ENCODE data around the gene PLXDC1. TPM values are rescaled to one million over a fixed set of nuclear protein-coding genes. Genes with fewer than 3 reads are reported as not detected.

The PLXDC1 gene
- total RNA-seq, 1 donor from 2014 or later: 37.4 TPM

DNA sequence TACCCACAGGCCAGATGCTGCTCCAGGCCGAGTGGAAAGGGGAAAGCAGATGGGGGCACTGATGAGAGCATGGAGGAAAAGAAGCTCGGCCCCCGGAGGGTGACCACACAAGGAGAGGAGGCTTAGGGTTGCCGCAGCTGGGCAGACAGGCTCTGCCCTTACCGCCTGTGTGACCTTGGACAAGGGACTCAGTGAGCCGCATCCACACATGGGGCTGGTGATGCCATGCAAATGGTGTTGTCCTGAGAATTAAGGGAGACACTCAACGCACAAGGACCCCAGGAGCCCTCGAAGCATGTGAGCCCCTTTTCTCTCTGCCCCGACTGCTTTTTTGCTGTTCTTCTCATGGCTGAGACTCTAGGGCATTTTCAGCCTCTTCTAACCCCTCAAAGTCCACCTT lies 61.0 kb downstream of the PLXDC1 start:
- no peak overlapping the region for H3K27ac Mint-ChIP-seq (ENCODE audit: unreplicated experiment)
- no peaks in the 10 kb centered on the region for H3K9me3 Mint-ChIP-seq (ENCODE audit: low read depth)
- DNase-seq (ENCODE audit: low spot score): no peak
- peaks cover 2% of the 10 kb centered on the region for H3K36me3 Mint-ChIP-seq (ENCODE audit: low read depth)
- TF ChIP-seq, protein P1, sequence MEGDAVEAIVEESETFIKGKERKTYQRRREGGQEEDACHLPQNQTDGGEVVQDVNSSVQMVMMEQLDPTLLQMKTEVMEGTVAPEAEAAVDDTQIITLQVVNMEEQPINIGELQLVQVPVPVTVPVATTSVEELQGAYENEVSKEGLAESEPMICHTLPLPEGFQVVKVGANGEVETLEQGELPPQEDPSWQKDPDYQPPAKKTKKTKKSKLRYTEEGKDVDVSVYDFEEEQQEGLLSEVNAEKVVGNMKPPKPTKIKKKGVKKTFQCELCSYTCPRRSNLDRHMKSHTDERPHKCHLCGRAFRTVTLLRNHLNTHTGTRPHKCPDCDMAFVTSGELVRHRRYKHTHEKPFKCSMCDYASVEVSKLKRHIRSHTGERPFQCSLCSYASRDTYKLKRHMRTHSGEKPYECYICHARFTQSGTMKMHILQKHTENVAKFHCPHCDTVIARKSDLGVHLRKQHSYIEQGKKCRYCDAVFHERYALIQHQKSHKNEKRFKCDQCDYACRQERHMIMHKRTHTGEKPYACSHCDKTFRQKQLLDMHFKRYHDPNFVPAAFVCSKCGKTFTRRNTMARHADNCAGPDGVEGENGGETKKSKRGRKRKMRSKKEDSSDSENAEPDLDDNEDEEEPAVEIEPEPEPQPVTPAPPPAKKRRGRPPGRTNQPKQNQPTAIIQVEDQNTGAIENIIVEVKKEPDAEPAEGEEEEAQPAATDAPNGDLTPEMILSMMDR (IDR thresholded peaks at IDR 0.05): no peak
- peaks cover 29% of the 10 kb centered on the region for H3K4me1 Mint-ChIP-seq (ENCODE audit: low read depth)
- H3K4me3 Mint-ChIP-seq (ENCODE audit: unreplicated experiment): no peak overlapping the region
- H3K27me3 Mint-ChIP-seq (ENCODE audit: low read depth): peaks cover 2% of the 10 kb centered on the region

DNA sequence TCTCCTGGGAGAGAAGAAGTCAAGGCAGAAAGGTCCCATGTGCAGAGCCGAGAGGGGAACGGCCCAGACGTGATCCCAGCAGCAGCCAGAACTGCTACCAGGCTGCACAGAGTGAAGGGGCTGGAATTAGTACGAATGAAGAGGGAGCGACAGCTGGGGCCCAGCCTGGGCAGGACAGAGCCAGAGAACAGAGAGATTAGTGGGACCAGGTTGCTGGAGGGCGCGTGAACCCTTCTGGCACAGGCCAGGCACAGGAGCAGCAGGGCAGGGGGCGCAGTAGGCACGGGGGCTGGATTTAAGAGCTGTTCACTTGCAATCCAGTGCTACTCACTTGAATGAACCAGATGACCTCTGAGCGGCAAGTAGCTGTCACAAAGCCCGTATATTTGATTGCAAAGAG lies 66.9 kb downstream of the PLXDC1 start:
- TF ChIP-seq, protein P1 (IDR thresholded peaks at IDR 0.05): no peak
- no peak overlapping the region for H3K27ac Mint-ChIP-seq (ENCODE audit: unreplicated experiment)
- H3K4me1 Mint-ChIP-seq (ENCODE audit: low read depth): peaks cover 33% of the 10 kb centered on the region
- H3K9me3 Mint-ChIP-seq (ENCODE audit: low read depth): no peaks in the 10 kb centered on the region
- peaks cover 4% of the 10 kb centered on the region for H3K36me3 Mint-ChIP-seq (ENCODE audit: low read depth)
- no peak for DNase-seq (ENCODE audit: low spot score)
- H3K4me3 Mint-ChIP-seq (ENCODE audit: unreplicated experiment): no peak overlapping the region
- peaks cover 5% of the 10 kb centered on the region for H3K27me3 Mint-ChIP-seq (ENCODE audit: low read depth)

DNA sequence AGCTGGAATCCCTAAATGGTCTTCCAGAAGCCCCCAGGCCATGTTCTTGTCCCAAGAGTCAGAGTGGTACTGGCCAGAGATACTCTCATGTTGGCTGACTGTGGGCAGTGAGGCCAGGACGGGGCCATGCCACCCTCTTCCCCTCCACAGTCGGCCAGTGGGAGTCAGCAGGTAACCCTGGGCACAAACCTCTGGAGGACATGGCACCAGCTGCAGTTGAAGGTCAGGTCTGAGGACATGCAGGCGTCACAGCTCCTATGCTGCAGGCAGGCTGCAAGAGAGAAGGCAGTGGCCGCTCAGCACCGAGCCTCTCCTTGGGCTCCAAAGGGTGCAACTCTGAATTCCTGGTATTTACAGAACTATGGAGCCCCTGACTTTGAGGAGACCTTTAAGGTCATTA lies 68.2 kb downstream of the PLXDC1 start:
- H3K27ac Mint-ChIP-seq (ENCODE audit: unreplicated experiment): peak overlapping the region; percentile 2
- no peaks in the 10 kb centered on the region for H3K9me3 Mint-ChIP-seq (ENCODE audit: low read depth)
- DNase-seq (ENCODE audit: low spot score): no peak
- H3K4me3 Mint-ChIP-seq (ENCODE audit: unreplicated experiment): no peak overlapping the region
- peaks cover 33% of the 10 kb centered on the region for H3K4me1 Mint-ChIP-seq (ENCODE audit: low read depth)
- peaks cover 5% of the 10 kb centered on the region for H3K27me3 Mint-ChIP-seq (ENCODE audit: low read depth)
- TF ChIP-seq, protein P1 (IDR thresholded peaks at IDR 0.05): no peak
- H3K36me3 Mint-ChIP-seq (ENCODE audit: low read depth): peaks cover 2% of the 10 kb centered on the region

DNA sequence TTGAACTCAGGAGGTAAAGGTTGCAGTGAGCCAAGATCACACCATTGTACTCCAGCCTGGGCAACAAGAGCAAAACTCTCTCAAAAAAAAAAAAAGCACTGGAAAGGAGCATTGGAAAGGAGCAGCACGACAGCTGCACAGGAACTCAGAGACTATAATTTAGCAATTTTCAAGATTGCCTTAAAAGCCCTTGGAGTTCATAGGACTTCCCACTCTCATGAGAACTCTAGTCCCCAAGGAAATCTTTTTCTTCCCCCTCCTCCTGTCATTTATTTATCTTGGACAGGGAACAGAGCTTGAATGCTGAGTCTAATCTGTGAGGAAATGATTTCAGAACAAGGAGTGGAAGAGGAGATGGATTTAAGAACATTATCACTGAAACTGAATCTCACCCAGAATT lies 69.0 kb downstream of the PLXDC1 start:
- Mint-ChIP-seq H3K4me3 (ENCODE audit: unreplicated experiment) (no peak overlapping the region), H3K9me3 (ENCODE audit: low read depth) (no peaks in the 10 kb centered on the region), H3K27me3 (ENCODE audit: low read depth) (peaks cover 5% of the 10 kb centered on the region), H3K4me1 (ENCODE audit: low read depth) (peaks cover 33% of the 10 kb centered on the region), H3K27ac (ENCODE audit: unreplicated experiment) (peak overlapping the region; percentile 82), H3K36me3 (ENCODE audit: low read depth) (peaks cover 2% of the 10 kb centered on the region)
- no peak for DNase-seq (ENCODE audit: low spot score)
- TF ChIP-seq, protein P1 (IDR thresholded peaks at IDR 0.05): no peak

DNA sequence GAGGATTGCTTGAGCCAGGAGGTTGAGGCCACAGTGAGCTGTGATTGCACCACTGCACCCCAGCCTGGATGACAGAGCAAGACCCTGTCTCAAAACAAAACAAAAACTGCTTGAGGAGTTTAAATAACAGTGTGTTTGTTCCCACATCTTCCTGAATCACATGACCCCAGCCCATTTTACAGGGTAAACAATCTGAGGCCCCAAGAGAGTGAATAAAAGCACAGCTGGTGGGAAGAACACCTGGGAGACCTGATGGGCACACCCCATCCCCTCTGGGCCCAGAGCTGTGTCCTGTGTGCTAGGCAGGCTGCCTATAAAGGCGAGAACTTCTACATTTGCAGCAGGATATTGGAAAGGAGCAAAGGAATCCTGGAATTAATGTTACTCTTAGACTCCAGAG lies 69.6 kb downstream of the PLXDC1 start:
- H3K4me1 Mint-ChIP-seq (ENCODE audit: low read depth): peaks cover 33% of the 10 kb centered on the region

More for the DNA sequence above, 69.6 kb downstream of the PLXDC1 start:
- Mint-ChIP-seq H3K27me3 (ENCODE audit: low read depth) (peaks cover 5% of the 10 kb centered on the region), H3K36me3 (ENCODE audit: low read depth) (peaks cover 2% of the 10 kb centered on the region), H3K4me3 (ENCODE audit: unreplicated experiment) (no peak overlapping the region), H3K27ac (ENCODE audit: unreplicated experiment) (peak overlapping the region; percentile 82), H3K9me3 (ENCODE audit: low read depth) (no peaks in the 10 kb centered on the region)
- TF ChIP-seq, protein P1 (IDR thresholded peaks at IDR 0.05): no peak
- DNase-seq (ENCODE audit: low spot score): no peak

All from chondrocyte (in vitro differentiated cells).